HFF-Myc (cell line): ENCODE measurements around the gene CPT1B.

Experiments
- DNase-seq: peaks from one replicate; pipeline ENCODE4 v3.0.0-alpha.2; 2011; ENCODE audit warnings: low read depth; ENCODE audit errors: extremely low read depth
- H3K4me3 ChIP-seq: replicated peaks from 2 replicates; pipeline ENCODE4 v1.5.1; 2011; ENCODE audit warnings: low read depth, mild to moderate bottlenecking, control low read depth, low read length
- TF ChIP-seq, protein P1 (sequence below): IDR thresholded peaks from 2 replicates; pipeline ENCODE4 v1.5.1; 2012; ENCODE audit warnings: mild to moderate bottlenecking, low read depth, low read length, control low read depth; ENCODE audit errors: missing control alignments

The CPT1B gene

DNA sequence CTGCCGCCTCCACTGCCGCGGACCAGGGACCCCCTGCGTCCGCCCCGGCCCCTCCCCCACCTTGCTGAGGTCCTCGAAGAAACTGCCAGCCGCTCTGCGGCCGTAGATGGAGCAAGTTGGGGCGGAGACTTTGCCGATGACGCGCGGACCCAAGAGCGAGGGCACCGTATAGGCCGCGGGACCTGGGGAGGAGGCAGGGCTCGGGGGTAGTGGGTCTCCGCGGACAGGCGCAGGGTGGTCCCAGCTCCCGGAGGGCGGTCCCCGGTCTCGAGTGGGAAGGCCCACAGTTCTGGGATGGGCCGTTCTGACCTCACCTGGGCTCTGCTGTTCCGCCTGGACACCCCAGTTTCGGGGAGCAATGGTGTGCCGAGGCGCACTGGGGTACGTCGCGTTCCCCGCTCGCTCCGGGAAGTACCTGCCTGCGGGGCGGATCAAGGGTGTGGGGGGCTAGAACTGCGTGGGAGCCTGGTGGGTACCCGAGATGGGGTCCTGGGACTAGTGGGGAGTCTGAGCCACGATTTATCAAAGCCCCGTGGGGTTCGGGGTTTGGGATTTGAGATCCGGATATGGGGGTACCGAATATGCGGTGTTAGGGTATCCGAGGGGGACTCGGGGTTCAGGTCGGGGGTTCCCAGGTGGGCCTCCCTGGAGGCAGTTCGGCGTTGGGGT, 47.2 kb downstream of the CPT1B start:
- no peak for DNase-seq
- TF ChIP-seq, protein P1, sequence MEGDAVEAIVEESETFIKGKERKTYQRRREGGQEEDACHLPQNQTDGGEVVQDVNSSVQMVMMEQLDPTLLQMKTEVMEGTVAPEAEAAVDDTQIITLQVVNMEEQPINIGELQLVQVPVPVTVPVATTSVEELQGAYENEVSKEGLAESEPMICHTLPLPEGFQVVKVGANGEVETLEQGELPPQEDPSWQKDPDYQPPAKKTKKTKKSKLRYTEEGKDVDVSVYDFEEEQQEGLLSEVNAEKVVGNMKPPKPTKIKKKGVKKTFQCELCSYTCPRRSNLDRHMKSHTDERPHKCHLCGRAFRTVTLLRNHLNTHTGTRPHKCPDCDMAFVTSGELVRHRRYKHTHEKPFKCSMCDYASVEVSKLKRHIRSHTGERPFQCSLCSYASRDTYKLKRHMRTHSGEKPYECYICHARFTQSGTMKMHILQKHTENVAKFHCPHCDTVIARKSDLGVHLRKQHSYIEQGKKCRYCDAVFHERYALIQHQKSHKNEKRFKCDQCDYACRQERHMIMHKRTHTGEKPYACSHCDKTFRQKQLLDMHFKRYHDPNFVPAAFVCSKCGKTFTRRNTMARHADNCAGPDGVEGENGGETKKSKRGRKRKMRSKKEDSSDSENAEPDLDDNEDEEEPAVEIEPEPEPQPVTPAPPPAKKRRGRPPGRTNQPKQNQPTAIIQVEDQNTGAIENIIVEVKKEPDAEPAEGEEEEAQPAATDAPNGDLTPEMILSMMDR, result no peak
- peak overlapping the region; percentile 43 for H3K4me3 ChIP-seq

GRCh38 chr22:50530580-50530876, 47.7 kb downstream of the CPT1B start:
- no peak for DNase-seq
- H3K4me3 ChIP-seq, result peak overlapping the region; percentile 43
- TF ChIP-seq, protein P1, result no peak

- no peak for DNase-seq
- H3K4me3 ChIP-seq, result peak within 1 kb of the TSS; percentile 43
- TF ChIP-seq, protein P1, result no peak
Observed at GRCh38 chr22:50529897-50530579, 48.2 kb downstream of the CPT1B start, which contains the start of gene TYMP. Gene TYMP (minus strand): TSS chr22:50530012. CDS start chr22:50529709, 303 bp downstream.

GRCh38 chr22:50529416-50529896, 48.8 kb downstream of the CPT1B start:
- peak overlapping the region; percentile 43 for H3K4me3 ChIP-seq
- TF ChIP-seq, protein P1, result no peak
- DNase-seq, result no peak

DNA sequence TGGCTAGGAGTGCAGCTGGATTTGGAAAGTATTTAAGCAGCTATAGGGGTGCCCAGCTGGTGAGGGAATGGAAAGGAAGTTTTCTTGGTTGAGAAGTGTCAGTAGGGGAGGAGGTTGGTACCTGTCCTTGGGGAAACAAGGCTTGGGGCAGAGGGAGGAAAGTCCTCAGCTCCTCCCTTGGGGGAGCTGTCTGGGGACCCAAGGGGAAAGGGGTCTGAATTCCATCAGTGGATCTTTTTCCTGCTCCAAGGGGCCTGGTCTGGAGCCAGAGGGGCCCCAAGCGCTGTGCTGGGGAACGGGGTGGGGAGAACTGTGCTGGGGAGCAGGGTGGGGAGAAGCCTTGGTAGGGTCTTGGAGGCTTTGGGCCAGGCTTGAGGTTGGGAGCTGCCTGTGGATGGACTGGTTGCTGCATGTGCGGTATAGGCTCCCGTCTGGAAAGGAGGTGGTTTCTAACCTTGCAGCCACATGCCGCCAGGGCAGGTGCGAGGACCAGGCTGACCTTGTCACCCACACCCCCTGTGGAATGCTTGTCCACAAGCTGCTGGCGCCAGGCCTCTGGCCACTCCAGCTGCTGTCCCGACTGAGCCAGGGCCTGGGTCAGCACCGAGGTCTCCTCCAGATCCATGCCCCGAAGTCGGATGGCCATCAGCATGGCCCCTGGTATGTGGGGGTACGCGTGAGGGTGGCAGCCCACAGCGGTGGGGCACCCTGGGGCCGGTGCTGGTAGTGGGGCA, 49.4 kb downstream of the CPT1B start:
- H3K4me3 ChIP-seq, result peak overlapping the region; percentile 43
- DNase-seq, result no peak
- TF ChIP-seq, protein P1, result no peak

DNA sequence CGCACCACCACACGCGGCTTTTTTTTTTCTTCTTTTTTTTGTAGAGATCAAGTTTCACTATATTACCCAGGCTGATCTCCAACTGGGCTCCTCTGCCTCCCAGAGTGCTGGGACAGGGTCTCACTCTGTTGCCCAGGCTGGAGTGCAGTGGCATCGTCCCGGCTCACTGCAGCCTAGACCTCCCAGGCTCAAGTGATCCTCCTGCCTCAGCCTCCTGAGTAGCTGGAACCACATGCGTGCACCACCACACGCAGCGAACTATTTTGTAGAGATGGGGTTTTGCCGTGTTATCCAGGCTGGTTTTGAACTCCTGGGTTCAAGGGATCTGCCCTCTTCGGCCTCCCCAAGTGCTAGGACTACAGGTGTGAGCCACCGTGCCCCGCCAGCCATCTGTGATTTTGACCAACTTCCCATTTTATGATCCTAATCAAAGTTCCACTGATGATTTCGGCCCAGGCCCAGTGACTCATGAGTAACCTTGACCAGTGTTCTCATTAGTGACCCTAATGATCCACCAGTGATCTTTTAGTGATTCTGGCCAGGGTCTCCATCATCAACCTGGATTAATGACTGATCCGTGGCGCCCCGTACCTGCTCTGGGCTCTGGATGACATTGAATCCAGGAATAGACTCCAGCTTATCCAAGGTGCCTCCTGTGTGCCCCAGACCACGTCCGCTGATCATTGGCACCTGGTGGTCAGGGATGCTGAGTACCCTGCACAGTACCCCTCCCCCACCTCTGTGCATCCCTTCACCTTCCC, 50.1 kb downstream of the CPT1B start:
- H3K4me3 ChIP-seq, result no peak overlapping the region
- TF ChIP-seq, protein P1, result no peak
- DNase-seq, result no peak
